ENCODE data around the gene SGK1. TPM values are rescaled to one million over a fixed set of nuclear protein-coding genes. Genes with fewer than 3 reads are reported as not detected.

Gene SGK1
- total RNA-seq, 3 donors from 2014 or later (not counting 1 experiment from before 2014, with no cell fraction given): 31.8 to 89.6 (median 33.3) TPM

- Mint-ChIP-seq H3K27ac (no peak overlapping the region), H3K27me3 (ENCODE audit: low read depth in 2 of 2) (peaks cover 2% of the 10 kb centered on the region in 2 donors), H3K36me3 (no peaks in the 10 kb centered on the region), H3K4me3 (no peak overlapping the region), H3K9me3 (no peaks in the 10 kb centered on the region), H3K4me1 (peaks cover 20 to 22% of the 10 kb centered on the region in 2 donors)
- no peak overlapping the region for H3K27ac ChIP-seq (ENCODE audit: low read length)
- H3K4me1 ChIP-seq (ENCODE audit: control insufficient read depth, insufficient read depth, low read length): peaks cover 20% of the 10 kb centered on the region
- no peak overlapping the region for H3K4me3 ChIP-seq (ENCODE audit: low read length)
- peaks cover 22% of the 10 kb centered on the region for H3K36me3 ChIP-seq (ENCODE audit: control insufficient read depth, insufficient read depth, low read length)
- no peaks in the 10 kb centered on the region for H3K9me3 ChIP-seq (ENCODE audit: control insufficient read depth, insufficient read depth, low read length)
- ATAC-seq (no peak), DNase-seq (no peak)
- no peaks in the 10 kb centered on the region for H3K27me3 ChIP-seq (ENCODE audit: control insufficient read depth, insufficient read depth, low read length)
- TF ChIP-seq CTCF (IDR thresholded peaks at IDR 0.05): no peak
- intact Hi-C loops (cut with micrococcal nuclease): loop anchor here (5.0 to 10.0 kb wide), 2 partner anchors 1013 to 1270 kb away; partner anchors contain the start of gene MYB
- 86% methylated on average over 8 of the region's 8 CpGs for WGBS (ENCODE audit: insufficient coverage)
Measured at GRCh38 chr6:134172020-134172705, 145.7 kb downstream of the SGK1 start.

- Mint-ChIP-seq H3K27ac (no peak overlapping the region), H3K9me3 (no peaks in the 10 kb centered on the region), H3K36me3 (no peaks in the 10 kb centered on the region), H3K4me3 (no peak overlapping the region), H3K4me1 (peaks cover 19 to 21% of the 10 kb centered on the region in 2 donors), H3K27me3 (ENCODE audit: low read depth in 2 of 2) (peaks cover 0 to 2% of the 10 kb centered on the region in 2 donors)
- no peaks in the 10 kb centered on the region for H3K9me3 ChIP-seq (ENCODE audit: control insufficient read depth, insufficient read depth, low read length)
- H3K27me3 ChIP-seq (ENCODE audit: control insufficient read depth, insufficient read depth, low read length): no peaks in the 10 kb centered on the region
- DNase-seq: no peak
- H3K4me1 ChIP-seq (ENCODE audit: control insufficient read depth, insufficient read depth, low read length): peaks cover 17% of the 10 kb centered on the region
- WGBS (ENCODE audit: insufficient coverage): 91% methylated on average over 5 of the region's 5 CpGs
- TF ChIP-seq CTCF (IDR thresholded peaks at IDR 0.05): no peak
- no peak overlapping the region for H3K27ac ChIP-seq (ENCODE audit: low read length)
- intact Hi-C loops (cut with micrococcal nuclease): loop anchor here (5.0 to 10.0 kb wide), 2 partner anchors 1013 to 1271 kb away; partner anchors contain the start of gene MYB
- peaks cover 22% of the 10 kb centered on the region for H3K36me3 ChIP-seq (ENCODE audit: control insufficient read depth, insufficient read depth, low read length)
- no peak overlapping the region for H3K4me3 ChIP-seq (ENCODE audit: low read length)
- ATAC-seq: no peak
Measured at GRCh38 chr6:134171517-134171916, 146.4 kb downstream of the SGK1 start.

- WGBS (ENCODE audit: insufficient coverage): 94% methylated on average over 10 of the region's 10 CpGs
- Mint-ChIP-seq H3K27ac (no peak overlapping the region), H3K4me1 (peaks cover 14 to 17% of the 10 kb centered on the region in 2 donors), H3K4me3 (no peak overlapping the region), H3K36me3 (no peaks in the 10 kb centered on the region), H3K9me3 (no peaks in the 10 kb centered on the region), H3K27me3 (ENCODE audit: low read depth in 2 of 2) (peaks cover 0 to 5% of the 10 kb centered on the region in 2 donors)
- H3K9me3 ChIP-seq (ENCODE audit: control insufficient read depth, insufficient read depth, low read length): no peaks in the 10 kb centered on the region
- no peak for DNase-seq
- no peaks in the 10 kb centered on the region for H3K27me3 ChIP-seq (ENCODE audit: control insufficient read depth, insufficient read depth, low read length)
- H3K36me3 ChIP-seq (ENCODE audit: control insufficient read depth, insufficient read depth, low read length): peaks cover 22% of the 10 kb centered on the region
- no peak for ATAC-seq
- H3K4me3 ChIP-seq (ENCODE audit: low read length): no peak overlapping the region
- intact Hi-C loops (cut with micrococcal nuclease): loop anchor here (5.0 to 10.0 kb wide), 2 partner anchors 1014 to 1271 kb away; partner anchors contain the start of gene MYB
- TF ChIP-seq CTCF (IDR thresholded peaks at IDR 0.05): no peak
- no peak overlapping the region for H3K27ac ChIP-seq (ENCODE audit: low read length)
- peaks cover 10% of the 10 kb centered on the region for H3K4me1 ChIP-seq (ENCODE audit: control insufficient read depth, insufficient read depth, low read length)
Measured at GRCh38 chr6:134170844-134171243, 147.1 kb downstream of the SGK1 start.
